HCT116 (cell line): ENCODE results near the gene UTS2R. TPM values are rescaled to one million over a fixed set of nuclear protein-coding genes. Genes with fewer than 3 reads are reported as not detected.

Experiments
- ATAC-seq: fragments of 200-7000 bp; cut with Tn5 transposase; 2 replicates; pipeline ENCODE4 v1.9.1; 2020; ENCODE audit warnings: mild to moderate bottlenecking, moderate library complexity
- BruUV-seq: library from RNA; stranded (reverse); fragments of 400-500 nt; replicated peaks from 2 replicates; lab custom pipeline; 2021; lab: Mats Ljungman, UMichigan
- CTCF ChIA-PET: fragments of 300-600 bp; sonication (Branson Sonifier 250); formaldehyde crosslinking; loops from one replicate; lab custom pipeline; 2021; ENCODE audit warnings: antibody characterized with exemption; lab: Charles Lee
- POLR2A ChIA-PET: fragments of 300-600, 350-600 bp; sonication (Branson Sonifier 250); formaldehyde crosslinking; loops from one replicate; lab custom pipeline; 2021; ENCODE audit warnings: antibody characterized with exemption; lab: Charles Lee
- RAD21 ChIA-PET, 2 experiments: fragments of 300-600 bp; sonication (Branson Sonifier 250); formaldehyde crosslinking; loops; one replicate each; lab custom pipeline; 2023; ENCODE audit warnings: low total read pairs in 2 of 2; ENCODE audit not compliant: uncharacterized antibody in 2 of 2, unreplicated experiment in 2 of 2, low non-redundant PET in 1 of 2; lab: Charles Lee
- DNase-seq: peaks from one replicate; pipeline ENCODE4 v3.0.0-alpha.2; 2010; ENCODE audit warnings: low read depth, low spot score
- H2AFZ ChIP-seq: fragments of 200-600 bp; shearing (Covaris generic), sonication (generic); 2 replicates; pipeline ENCODE4 v1.6.1; 2017; ENCODE audit warnings: low read depth, mixed run types, mixed read lengths, antibody characterized with exemption, low read length; ENCODE audit not compliant: poor library complexity, severe bottlenecking
- H3K27ac ChIP-seq: 2 replicates; pipeline ENCODE4 v1.5.1; 2012; ENCODE audit warnings: low read depth, low read length
- H3K27me3 ChIP-seq: fragments of 200-600 bp; sonication (generic); 2 replicates; pipeline ENCODE4 v1.6.1; 2016; ENCODE audit warnings: mixed run types, low read length, mixed read lengths; ENCODE audit not compliant: insufficient read depth
- H3K36me3 ChIP-seq, 2 experiments: fragments of 200-500 bp in 1 of 2; fragments of 200-600 bp in 1 of 2; sonication (Bioruptor generic) in 1 of 2; sonication (generic) in 1 of 2; 2 replicates each; pipeline versions ENCODE4 v1.5.1 to v1.6.1; 2014 to 2016; ENCODE audit warnings: low read length in 2 of 2, inconsistent platforms in 1 of 2, mixed read lengths in 1 of 2, mixed run types in 1 of 2; ENCODE audit not compliant: insufficient read depth in 2 of 2, control insufficient read depth in 1 of 2
- H3K4me1 ChIP-seq, 2 experiments: fragments of 200-600 bp in 1 of 2; sonication (generic) in 1 of 2; 2 replicates each; pipeline versions ENCODE4 v1.5.1 to v1.6.1; 2012 to 2017; ENCODE audit warnings: low read length in 2 of 2, inconsistent platforms in 1 of 2, mild to moderate bottlenecking in 1 of 2, mixed read lengths in 1 of 2, mixed run types in 1 of 2, moderate library complexity in 1 of 2; ENCODE audit not compliant: insufficient read depth in 2 of 2, control insufficient read depth in 1 of 2
- H3K4me2 ChIP-seq: fragments of 200-600 bp; sonication (generic); 2 replicates; pipeline ENCODE4 v1.6.1; 2017; ENCODE audit warnings: mixed run types, low read length, mixed read lengths
- H3K4me3 ChIP-seq, 2 experiments: fragments of 200-600 bp in 1 of 2; sonication (generic) in 1 of 2; replicated peaks in 1 of 2; 2 replicates each; pipeline ENCODE4 v1.5.1; 2011 to 2016; ENCODE audit warnings: low read length in 2 of 2, control low read depth in 1 of 2, low read depth in 1 of 2, mild to moderate bottlenecking in 1 of 2, mixed read lengths in 1 of 2, mixed run types in 1 of 2
- H3K79me2 ChIP-seq: fragments of 200-600 bp; sonication (generic); 2 replicates; pipeline ENCODE4 v1.6.1; 2017; ENCODE audit warnings: mild to moderate bottlenecking, mixed run types, low read length, moderate library complexity, mixed read lengths; ENCODE audit not compliant: insufficient read depth
- H3K9ac ChIP-seq: fragments of 200-600 bp; sonication (generic); 2 replicates; pipeline ENCODE4 v1.6.1; 2016; ENCODE audit warnings: low read length, mixed read lengths
- H3K9me2 ChIP-seq: fragments of 200-600 bp; sonication (generic), shearing (Covaris generic); 2 replicates; pipeline ENCODE4 v1.6.1; 2017; ENCODE audit warnings: mixed run types, mild to moderate bottlenecking, moderate library complexity; ENCODE audit not compliant: insufficient read depth
- H3K9me3 ChIP-seq, 2 experiments: fragments of 200-500 bp in 1 of 2; fragments of 200-600 bp in 1 of 2; sonication (Bioruptor generic) in 1 of 2; sonication (generic) in 1 of 2; 2 replicates each; pipeline ENCODE4 v1.6.1; 2014 to 2017; ENCODE audit warnings: low read length in 2 of 2, mixed read lengths in 2 of 2, inconsistent platforms in 1 of 2, low read depth in 1 of 2, mild to moderate bottlenecking in 1 of 2, mixed run types in 1 of 2, moderate library complexity in 1 of 2; ENCODE audit not compliant: control insufficient read depth in 1 of 2, insufficient read depth in 1 of 2
- H4K20me1 ChIP-seq: fragments of 200-600 bp; sonication (generic), shearing (Covaris generic); 2 replicates; pipeline ENCODE4 v1.6.1; 2017; ENCODE audit warnings: mixed run types, mild to moderate bottlenecking, moderate library complexity; ENCODE audit not compliant: insufficient read depth
- ATF3 ChIP-seq: IDR thresholded peaks from 2 replicates; pipeline ENCODE4 v1.6.1; 2012
- CBX3 ChIP-seq: IDR thresholded peaks from 2 replicates; pipeline ENCODE4 v1.6.1; 2012; ENCODE audit warnings: low read depth
- CEBPB ChIP-seq: IDR thresholded peaks from 2 replicates; pipeline ENCODE4 v1.6.1; 2012; ENCODE audit warnings: low read depth
- CTCF ChIP-seq, 3 experiments: fragments of 200-600 bp in 1 of 3; sonication (generic) in 1 of 3; IDR thresholded peaks in 2 of 3; conservative IDR thresholded peaks in 1 of 3; 2 replicates each; pipeline ENCODE4 v1.5.1; 2012 to 2017; ENCODE audit warnings: low read depth in 2 of 3, low read length in 2 of 3, antibody characterized with exemption in 1 of 3, borderline replicate concordance in 1 of 3, control low read depth in 1 of 3, mild to moderate bottlenecking in 1 of 3, mixed read lengths in 1 of 3, mixed run types in 1 of 3, moderate library complexity in 1 of 3; ENCODE audit not compliant: insufficient read depth in 1 of 3
- EGR1 ChIP-seq: IDR thresholded peaks from 2 replicates; pipeline ENCODE4 v1.6.1; 2012; ENCODE audit warnings: low read depth
- ELF1 ChIP-seq: IDR thresholded peaks from 2 replicates; pipeline ENCODE4 v1.6.1; 2012; ENCODE audit warnings: low read depth, borderline replicate concordance
- FOSL1 ChIP-seq: IDR thresholded peaks from 2 replicates; pipeline ENCODE4 v1.6.1; 2012; ENCODE audit warnings: low read depth
- JUND ChIP-seq: IDR thresholded peaks from 2 replicates; pipeline ENCODE4 v1.6.1; 2012
- POLR2A ChIP-seq: IDR thresholded peaks from 2 replicates; pipeline ENCODE4 v1.7.0; 2011; ENCODE audit warnings: borderline replicate concordance; ENCODE audit not compliant: insufficient read depth, insufficient read length; ENCODE audit errors: extremely low read depth
- RAD21 ChIP-seq: IDR thresholded peaks from 2 replicates; pipeline ENCODE4 v1.6.1; 2012; ENCODE audit warnings: low read depth, mild to moderate bottlenecking
- REST ChIP-seq: IDR thresholded peaks from 2 replicates; pipeline ENCODE4 v1.6.1; 2012; ENCODE audit warnings: low read depth
- SIN3A ChIP-seq: IDR thresholded peaks from 2 replicates; pipeline ENCODE4 v1.6.1; 2012; ENCODE audit warnings: low read depth
- TCF7L2 ChIP-seq: IDR thresholded peaks from 2 replicates; pipeline ENCODE4 v1.7.0; 2011; ENCODE audit warnings: borderline replicate concordance, inconsistent platforms; ENCODE audit not compliant: insufficient read depth, insufficient read length; ENCODE audit errors: extremely low read depth
- YY1 ChIP-seq: IDR thresholded peaks from 2 replicates; pipeline ENCODE4 v1.6.1; 2011; ENCODE audit warnings: low read length, low read depth, moderate library complexity, mild to moderate bottlenecking; ENCODE audit not compliant: insufficient replicate concordance; ENCODE audit errors: extremely low read depth
- ZFX ChIP-seq: fragments of 450-650 bp; IDR thresholded peaks from 2 replicates; pipeline ENCODE4 v1.6.1; 2017
- intact Hi-C: fragments of 100-400 bp; cut with micrococcal nuclease; formaldehyde crosslinking; loops from 2 replicates; pipeline ENCODE4 v1.10.0; 2022
- total RNA-seq: library from RNA; stranded (reverse); gene quantifications from one replicate; pipeline ENCODE4 v1.2.1, GENCODE V29; 2021; ENCODE audit not compliant: unreplicated experiment
- TF ChIP-seq, protein P1 (sequence below): IDR thresholded peaks from 2 replicates; pipeline ENCODE4 v1.6.1; 2012
- TF ChIP-seq, protein P2 (sequence below): IDR thresholded peaks from 2 replicates; pipeline ENCODE4 v1.6.1; 2011; ENCODE audit warnings: mild to moderate bottlenecking, low read length, moderate library complexity; ENCODE audit not compliant: insufficient replicate concordance; ENCODE audit errors: extremely low read depth

The UTS2R gene
- total RNA-seq, 1 experiment from 2014 or later = not detected

- ChIA-PET RAD21 (no interaction called here), POLR2A (no interaction called here), CTCF (no interaction called here)
- Histone ChIP-seq H3K9me3 (peaks cover 0 to 3% of the 10 kb centered on the region in 2 experiments; a peak in 1 of 4 replicates), H2AFZ (no peak overlapping the region), H3K4me2 (no peak overlapping the region), H3K27ac (no peak overlapping the region), H3K36me3 (no peaks in the 10 kb centered on the region), H3K9ac (no peak overlapping the region), H3K4me1 (no peaks in the 10 kb centered on the region), H3K4me3 (no peak overlapping the region), H3K79me2 (no peaks in the 10 kb centered on the region), H4K20me1 (no peaks in the 10 kb centered on the region), H3K9me2 (no peaks in the 10 kb centered on the region), H3K27me3 (no peaks in the 10 kb centered on the region)
- TF ChIP-seq SIN3A (no peak), POLR2A (no peak), EGR1 (no peak), TCF7L2 (no peak), CBX3 (no peak), YY1 (no peak), RAD21 (no peak), JUND (no peak), FOSL1 (no peak), ATF3 (no peak), REST (no peak), ELF1 (no peak), CEBPB (no peak), ZFX (no peak), CTCF (IDR thresholded peaks at IDR 0.05 in 2 of 3, conservative IDR thresholded peaks at IDR 0.05 in 1 of 3; ENCODE audit: borderline replicate concordance in 1 of 3, insufficient read depth in 1 of 3, low read depth in 2 of 3, low read length in 2 of 3) (no peak)
- TF ChIP-seq, protein P1, sequence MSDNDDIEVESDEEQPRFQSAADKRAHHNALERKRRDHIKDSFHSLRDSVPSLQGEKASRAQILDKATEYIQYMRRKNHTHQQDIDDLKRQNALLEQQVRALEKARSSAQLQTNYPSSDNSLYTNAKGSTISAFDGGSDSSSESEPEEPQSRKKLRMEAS = no peak
- TF ChIP-seq, protein P2, sequence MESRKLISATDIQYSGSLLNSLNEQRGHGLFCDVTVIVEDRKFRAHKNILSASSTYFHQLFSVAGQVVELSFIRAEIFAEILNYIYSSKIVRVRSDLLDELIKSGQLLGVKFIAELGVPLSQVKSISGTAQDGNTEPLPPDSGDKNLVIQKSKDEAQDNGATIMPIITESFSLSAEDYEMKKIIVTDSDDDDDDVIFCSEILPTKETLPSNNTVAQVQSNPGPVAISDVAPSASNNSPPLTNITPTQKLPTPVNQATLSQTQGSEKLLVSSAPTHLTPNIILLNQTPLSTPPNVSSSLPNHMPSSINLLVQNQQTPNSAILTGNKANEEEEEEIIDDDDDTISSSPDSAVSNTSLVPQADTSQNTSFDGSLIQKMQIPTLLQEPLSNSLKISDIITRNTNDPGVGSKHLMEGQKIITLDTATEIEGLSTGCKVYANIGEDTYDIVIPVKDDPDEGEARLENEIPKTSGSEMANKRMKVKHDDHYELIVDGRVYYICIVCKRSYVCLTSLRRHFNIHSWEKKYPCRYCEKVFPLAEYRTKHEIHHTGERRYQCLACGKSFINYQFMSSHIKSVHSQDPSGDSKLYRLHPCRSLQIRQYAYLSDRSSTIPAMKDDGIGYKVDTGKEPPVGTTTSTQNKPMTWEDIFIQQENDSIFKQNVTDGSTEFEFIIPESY = no peak
- ATAC-seq (no peak), DNase-seq (no peak)
- intact Hi-C loops = no loop called here
- BruUV-seq = no TSS peak
These were observed 53.2 kb downstream of the UTS2R start for GRCh38 chr17:82424863-82425159.
